HG02763 (cell line): Measurements from ENCODE around the gene MXD3.
A peak's percentile ranks its signal among the peaks of the same experiment; 100 is the strongest.
"Not testable (repeated sequence)": the region's sequence is repeated elsewhere in the genome, so short reads cannot be mapped to it uniquely, and the experiment has no call there.

Experiments
- ATAC-seq: cut with Tn5 transposase; IDR thresholded peaks from one replicate; pipeline ENCODE4 v1.9.1; 2021; ENCODE audit warnings: mild to moderate bottlenecking, moderate library complexity; ENCODE audit not compliant: unreplicated experiment

MXD3 gene

GRCh38 chr5:177325868-177326381, 14.2 kb upstream of the MXD3 start:
- ATAC-seq: no peak

GRCh38 chr5:177320879-177321278, 9.2 kb upstream of the MXD3 start:
- no peak for ATAC-seq

DNA sequence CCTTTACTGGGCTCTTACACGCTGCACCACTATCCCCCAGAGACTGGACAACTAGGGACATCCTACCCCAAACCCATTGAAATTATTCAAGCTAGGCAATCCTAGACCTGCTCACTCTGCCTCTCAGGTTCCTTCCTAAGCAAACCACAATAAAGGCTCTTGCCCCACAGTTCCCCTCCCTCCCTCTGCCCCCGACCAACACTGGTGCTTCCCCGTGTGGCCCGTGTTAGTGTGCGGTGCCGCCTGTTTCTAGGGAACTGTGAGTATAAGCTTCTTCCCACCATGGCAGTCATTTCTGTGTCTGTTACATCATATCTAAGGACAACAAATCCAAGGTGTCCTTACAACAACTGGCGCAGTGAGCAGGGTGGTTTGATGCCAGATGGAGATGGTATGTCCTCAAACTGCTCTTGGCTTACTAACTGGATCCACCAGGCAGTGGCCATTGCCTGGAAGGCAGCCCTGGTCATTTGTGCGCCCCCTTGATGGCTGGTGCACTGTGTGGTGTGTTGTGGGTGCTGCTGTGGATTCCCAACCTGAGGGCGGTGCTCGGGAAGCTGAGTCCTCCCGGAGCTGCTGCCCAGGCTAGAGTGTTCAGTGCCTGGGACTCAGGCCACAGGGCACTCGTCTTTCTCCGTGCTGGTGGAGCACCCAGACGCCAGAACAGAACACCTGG, 8.4 kb upstream of the MXD3 start:
- ATAC-seq: no peak

GRCh38 chr5:177317959-177318377, 6.3 kb upstream of the MXD3 start:
- ATAC-seq: no peak

- ATAC-seq: no peak
Observed at GRCh38 chr5:177316005-177316404, 4.3 kb upstream of the MXD3 start.

DNA sequence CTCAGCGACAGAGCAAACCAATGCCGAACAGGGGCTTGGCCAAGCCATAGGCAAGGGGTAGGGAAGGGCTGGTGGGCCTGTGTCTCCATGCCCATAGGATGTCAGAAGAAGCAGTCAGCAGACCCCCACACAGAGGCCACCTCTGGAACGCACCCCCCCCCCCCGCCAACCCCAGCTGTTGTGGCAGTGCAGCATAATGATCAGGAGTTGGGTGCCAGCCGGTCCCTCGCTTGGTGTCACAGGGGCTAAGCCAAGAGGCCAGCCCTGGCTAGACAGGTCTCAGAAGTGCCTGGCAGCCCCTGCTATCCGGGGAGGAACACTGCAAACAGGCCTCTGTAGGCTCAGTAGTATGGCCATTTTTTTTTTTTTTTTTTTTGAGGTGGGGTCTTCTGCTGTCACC, 3.7 kb upstream of the MXD3 start:
- ATAC-seq: no peak

DNA sequence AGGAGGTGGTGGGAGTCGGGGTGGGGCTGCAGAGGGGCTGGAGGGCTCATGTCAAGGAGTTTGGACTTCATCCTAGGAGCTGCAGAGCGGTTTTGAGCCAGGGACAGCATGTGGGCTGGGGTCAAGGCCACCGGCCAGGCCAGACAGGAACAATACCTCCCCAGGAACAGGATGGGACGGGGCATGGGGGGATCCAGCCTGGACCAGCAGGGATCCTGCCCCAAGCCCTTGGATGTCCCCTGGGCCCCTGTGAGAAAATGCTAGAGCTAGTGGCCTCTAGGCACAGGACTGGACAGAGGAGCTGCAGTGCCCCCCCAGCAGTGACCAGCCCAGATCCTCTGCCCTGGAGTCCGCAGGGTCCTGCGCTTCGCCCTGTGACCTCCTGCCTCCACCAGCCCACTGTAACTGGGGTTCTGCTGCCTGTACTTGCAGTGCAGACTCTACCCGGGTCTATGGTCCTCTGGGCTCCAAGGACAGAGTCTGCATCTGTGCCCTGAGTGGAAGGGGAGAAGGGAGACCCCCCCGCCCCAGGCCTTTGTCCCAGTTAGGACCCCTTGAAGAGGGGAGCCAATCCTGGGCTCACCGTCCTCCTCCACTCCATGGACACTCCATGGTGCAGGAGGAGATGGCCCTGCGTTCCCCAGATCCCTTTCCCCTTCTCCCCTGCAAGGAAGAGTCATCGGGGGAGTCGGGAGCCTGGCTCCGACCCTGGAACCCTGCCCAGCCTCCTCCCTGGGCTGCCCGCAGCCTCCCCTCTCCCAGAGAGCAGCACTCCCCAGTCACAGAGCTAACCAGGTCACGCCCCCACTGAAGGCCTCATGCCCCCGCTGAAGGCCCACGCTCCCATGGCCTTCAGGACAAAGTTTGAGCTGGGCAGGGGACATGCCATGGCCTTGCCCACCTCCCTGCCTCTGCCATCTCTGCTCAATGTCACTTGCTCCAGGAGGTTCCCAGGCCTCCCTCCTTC, 3.0 kb upstream of the MXD3 start:
- no peak for ATAC-seq

GRCh38 chr5:177313561-177314259, 2.0 kb upstream of the MXD3 start:
- no peak for ATAC-seq

DNA sequence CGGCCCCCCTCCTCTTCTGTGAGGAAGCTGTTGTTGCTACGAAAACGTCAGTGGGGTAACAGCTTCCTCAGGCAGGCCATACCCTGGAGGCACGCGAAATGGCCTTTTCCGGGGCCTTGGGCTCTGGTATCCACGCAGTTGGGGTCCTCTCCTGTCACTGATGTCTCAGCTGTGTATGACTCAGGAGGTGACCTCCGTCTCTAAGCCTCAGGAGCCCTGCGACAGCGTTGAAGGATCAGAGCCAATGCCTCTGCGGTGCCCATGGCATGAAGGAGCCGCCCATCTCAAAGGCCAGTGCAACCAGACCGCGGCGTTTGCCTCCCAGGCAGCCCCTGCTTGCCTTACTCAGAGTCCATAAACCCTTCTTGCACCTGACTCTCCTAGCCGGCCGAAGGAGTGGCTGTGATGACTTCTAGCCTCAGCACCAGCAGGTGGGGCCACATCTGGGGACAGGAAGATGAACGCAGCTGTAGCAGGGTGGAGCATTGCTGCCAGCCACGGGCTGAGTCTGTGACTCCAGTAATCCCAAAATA, 1.0 kb upstream of the MXD3 start:
- peak; percentile 12 for ATAC-seq

DNA sequence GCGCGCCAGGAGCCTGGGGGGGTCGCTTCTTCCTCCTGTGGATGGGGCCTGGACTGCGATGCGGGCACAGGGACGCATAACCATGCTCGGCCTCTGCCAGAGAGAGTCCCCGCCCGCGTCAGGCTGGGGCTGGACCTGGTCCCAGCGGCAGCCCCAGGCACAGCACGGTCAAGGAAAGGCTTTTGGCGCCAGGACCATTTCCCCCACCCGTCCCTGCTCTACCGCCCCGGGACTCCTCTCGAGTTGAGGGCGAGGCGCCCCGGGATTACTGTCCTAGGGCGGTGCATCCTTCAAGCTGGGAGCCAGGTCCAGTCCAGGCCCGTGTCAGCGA, 341 bp downstream of the MXD3 start:
- peak; percentile 1 for ATAC-seq

DNA sequence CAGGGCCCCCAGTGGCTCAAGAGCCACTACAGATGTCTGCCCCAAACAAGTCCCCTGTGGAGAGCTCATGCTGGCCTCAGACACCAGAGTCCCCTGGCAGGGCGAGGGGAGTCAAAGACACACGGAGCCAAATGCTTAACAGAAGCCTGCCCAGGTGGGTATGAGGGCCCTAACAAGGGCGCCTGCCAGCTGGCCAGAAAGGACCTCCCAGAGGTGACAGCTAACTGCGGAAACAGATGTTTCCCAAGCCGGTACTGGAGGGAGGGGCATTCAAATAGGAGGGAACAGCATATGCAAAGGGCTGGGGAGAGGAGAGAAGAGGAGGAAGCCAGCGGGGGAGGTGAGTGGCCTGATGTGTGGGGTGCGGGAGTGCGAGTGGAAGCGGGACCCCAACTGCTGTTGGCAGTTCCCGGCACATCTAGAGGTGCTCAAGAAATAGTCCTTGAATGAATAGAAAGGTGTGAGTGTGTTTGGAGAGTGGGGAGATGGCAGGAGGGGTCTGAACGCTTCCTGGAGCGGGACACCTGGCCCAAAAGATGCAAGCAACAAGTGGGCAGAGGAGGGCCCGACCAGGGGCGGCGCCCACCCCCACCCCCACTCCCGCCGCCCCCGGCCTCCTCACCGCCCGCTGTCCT, 824 bp downstream of the MXD3 start:
- no peak for ATAC-seq

- no peak for ATAC-seq
Observed at GRCh38 chr5:177310332-177310731, 1.4 kb downstream of the MXD3 start.

DNA sequence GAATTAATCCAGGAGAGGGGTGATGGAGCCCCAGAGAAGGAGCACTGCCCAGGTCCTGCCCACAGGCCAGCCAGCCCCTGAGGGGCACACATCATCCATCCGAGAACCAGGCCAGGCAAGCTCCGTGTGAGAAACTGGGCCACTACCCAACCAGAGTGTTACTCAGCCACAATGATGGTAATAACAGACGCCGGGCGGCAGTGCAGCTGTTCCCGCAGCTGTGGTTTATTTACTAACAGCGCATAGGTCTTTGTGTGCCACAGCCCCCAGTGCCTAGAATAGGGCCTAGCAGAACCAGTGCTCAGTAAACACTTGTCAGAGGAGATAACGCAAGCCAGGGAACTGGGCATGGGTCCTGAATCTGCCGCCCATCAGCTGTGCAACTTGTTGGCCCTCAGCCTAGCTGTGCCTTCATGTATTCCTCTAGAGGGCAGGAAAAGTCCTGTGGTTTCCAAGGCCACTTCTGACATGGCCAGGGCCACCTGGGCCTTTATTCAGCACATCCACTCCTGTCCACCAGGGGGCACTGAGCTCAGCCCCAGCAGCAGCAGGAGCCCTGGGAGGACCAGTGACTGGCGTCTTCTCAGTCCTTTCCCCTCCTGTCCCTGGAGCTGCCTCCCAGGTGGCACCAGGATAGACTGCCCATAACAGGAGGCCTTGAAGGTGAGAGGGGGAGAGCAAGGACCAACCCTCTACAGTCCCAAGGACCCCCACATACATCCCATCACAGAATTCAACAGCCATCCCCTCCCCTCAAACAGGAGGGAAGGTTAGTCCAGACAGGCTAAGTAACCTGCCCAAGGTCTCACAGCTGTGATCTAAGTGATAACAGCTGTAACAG, 2.1 kb downstream of the MXD3 start:
- no peak for ATAC-seq

DNA sequence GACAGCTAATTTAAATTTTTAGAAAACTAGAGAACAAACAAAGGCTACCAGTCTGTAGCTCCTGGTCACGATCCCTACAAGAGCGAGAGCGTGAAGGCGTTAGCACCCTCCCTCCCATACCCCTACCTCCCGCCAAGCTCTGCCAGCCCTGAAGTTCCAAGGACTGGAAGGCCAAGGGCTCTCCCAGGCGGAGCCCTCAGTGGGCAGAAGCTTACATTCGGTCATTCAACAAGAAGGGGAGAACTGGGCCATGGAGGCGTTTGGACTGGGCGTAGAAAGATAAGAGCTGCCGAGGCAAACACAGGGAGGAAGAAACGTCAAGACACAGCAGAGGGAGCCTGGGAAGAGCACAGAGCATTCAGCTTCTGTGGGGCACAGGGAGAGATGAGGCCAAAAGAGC, 3.0 kb downstream of the MXD3 start:
- ATAC-seq: no peak

DNA sequence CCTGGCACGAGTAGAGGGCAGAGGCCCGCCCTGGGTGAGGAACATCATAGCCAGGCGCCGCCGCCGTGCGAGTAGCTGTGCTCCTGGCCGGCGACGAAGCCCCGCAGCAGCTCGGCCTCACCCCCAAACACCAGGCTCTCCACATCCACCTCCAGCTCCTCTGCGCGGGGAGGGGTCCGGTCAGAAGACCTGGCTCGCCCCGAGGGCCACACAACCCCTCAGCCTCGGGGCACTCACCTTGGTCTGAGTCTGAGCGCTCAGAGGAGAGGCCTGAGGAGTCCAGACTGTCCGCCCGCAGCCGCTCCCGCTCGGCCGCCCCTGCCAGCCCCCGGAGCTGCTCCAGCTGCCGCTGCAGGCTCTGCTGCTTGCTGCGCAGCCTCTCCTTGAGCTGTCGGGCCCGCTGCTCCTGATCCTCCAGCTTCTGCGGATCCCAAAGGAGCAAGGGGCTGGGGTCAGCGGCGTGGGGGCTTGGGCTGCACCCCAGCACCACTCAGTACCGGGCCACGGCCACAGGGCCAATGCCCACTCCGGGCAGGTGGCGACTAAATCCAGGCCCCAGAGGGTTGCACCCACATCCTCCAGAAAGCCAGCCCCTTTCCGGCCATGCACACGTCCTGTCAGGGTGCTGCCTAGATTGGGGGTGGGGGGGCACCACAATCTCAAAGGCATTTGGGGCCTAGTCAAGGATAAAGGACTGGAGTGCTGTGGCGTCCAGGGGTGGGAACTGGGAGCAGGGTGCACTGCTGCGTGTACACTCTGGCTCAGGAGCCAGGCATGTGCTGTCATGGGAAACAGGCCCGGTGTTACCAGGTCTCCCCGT, 3.9 kb downstream of the MXD3 start:
- ATAC-seq: no peak

DNA sequence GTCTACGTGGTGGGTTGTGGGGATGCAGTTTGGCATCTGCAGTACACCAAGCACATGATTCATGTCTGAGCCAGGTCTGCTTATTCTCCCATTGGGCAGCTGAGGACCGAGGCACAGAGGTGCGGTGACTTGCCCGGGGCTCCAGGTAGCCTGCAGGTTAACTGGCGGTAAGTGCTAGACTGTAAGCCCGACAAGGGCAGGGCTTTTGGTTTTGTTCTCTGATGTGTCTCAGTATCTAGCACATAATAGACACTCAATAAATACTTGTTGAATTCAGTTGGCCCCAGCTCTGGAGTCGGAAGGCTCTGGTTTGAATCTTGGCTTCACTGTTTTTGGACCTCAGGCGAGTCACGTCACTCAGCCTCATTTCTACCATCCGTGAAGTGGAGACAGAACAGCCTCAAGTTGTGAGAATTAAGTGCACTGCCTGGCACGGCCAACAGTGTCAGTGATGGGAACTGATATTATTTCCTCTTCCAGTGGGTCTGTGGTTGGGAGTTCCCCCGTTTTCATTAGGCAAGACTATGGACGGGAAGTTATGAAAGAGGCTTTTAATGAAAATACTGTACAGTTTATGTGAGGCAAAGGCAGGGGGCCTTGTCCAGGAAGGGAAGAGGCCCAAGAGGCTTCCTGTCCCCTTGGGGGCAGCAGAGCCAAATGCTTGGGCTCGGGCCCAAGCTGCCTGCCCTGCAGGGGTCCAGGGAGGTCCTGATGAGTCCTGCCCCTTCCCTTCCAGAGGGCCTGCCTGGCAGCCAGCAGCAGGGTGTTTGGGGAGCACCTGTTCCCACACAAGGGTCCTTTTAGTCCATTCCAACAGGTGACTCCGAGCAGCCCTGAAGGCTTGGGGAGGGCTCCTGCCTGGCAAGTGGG, 4.8 kb downstream of the MXD3 start:
- ATAC-seq: no peak

DNA sequence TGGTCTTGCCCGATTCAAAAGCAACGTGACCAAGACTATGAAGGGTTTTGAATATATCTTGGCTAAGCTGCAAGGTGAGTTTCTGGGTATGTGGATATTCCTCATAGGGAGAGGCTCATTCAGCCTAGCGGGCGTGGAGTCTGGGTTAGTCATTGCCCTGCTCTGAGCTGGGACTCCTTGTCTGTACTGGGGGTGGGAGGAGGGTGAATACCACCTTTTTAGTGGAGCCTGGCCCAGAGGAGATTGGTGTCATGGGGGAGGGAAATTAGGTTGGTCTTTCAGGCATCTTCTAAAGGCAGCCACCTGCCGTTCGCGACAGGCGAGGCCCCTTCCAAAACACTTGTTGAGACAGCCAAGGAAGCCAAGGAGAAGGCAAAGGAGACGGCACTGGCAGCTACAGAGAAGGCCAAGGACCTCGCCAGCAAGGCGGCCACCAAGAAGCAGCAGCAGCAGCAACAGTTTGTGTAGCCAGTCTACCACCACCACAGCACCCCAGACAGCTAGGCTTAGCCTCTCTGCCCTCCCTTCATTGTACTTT, 5.5 kb downstream of the MXD3 start:
- ATAC-seq: not testable (repeated sequence)
